T-helper 9 cell (primary cell): Measurements from ENCODE around the gene MTERF4.
"Not testable (repeated sequence)": the region's sequence is repeated elsewhere in the genome, so short reads cannot be mapped to it uniquely, and the experiment has no call there.

Source experiments
- DNase-seq: peaks from one replicate; pipeline ENCODE4 v3.0.0-alpha.2; 2020

MTERF4 gene

DNA sequence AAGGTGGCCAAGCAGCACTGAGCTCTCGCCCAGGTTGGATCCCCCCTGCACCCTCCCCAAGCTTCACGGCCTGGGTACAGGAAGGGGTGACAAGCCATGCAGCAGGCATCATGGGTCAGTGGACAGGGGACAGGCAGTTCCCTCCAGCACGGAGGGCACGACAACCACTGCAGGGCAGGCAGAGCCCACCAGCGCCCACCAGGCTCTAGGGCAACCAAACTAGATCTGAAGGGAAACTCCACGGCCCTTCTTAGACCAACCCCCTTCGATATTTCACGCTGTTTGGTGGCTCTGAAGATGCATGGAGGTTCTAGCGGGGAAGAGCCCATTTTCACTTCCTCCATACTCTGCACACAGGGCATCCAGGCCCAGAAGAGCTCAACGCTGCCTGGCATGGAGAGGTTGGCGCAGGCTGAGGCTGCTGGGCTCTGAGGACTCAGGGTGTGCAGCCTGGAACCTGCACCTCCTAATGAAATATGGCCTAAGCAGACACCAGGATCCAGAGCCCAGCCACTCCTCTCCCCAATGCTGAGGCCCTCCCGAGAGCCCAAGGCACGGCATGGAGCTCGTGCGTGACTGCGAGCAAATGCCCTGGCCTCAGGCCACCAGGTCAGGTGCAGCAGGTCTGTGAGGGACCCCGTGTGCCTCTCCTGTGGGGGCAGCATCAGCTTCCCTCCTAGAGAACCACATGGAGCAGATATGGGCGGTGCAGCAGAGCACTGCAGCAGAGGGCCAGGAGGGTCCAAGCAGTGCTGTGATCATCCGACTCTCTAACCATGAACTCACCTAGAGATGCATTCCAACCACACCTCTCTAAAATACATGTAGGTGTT is 8.7 kb upstream of the MTERF4 start:
- no peak for DNase-seq

DNA sequence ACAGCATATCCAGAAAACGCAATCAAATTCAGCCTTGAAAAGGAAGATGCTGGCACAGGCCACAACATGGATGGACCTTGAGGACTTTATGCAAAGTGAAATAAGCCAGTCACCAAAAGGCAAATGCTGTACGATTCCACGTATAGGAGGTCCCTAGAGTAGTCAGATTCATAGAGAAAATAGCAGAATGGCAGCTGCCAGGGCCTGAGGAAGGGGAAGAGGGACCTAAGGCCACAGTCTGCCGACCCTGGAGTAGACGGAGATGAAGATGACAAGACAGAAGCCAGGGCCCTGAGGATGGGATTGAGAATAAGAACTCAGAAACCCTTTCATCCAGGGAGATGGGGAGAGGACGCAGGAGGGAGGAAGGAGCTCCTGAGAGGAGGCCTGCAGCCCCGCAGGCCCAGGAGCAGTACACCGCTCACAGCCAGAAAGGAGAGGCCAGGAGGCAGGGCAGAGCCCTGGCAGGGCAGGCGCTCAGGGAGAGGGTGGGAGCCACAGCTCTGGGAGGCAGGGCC is 8.1 kb upstream of the MTERF4 start:
- DNase-seq = no peak

DNA sequence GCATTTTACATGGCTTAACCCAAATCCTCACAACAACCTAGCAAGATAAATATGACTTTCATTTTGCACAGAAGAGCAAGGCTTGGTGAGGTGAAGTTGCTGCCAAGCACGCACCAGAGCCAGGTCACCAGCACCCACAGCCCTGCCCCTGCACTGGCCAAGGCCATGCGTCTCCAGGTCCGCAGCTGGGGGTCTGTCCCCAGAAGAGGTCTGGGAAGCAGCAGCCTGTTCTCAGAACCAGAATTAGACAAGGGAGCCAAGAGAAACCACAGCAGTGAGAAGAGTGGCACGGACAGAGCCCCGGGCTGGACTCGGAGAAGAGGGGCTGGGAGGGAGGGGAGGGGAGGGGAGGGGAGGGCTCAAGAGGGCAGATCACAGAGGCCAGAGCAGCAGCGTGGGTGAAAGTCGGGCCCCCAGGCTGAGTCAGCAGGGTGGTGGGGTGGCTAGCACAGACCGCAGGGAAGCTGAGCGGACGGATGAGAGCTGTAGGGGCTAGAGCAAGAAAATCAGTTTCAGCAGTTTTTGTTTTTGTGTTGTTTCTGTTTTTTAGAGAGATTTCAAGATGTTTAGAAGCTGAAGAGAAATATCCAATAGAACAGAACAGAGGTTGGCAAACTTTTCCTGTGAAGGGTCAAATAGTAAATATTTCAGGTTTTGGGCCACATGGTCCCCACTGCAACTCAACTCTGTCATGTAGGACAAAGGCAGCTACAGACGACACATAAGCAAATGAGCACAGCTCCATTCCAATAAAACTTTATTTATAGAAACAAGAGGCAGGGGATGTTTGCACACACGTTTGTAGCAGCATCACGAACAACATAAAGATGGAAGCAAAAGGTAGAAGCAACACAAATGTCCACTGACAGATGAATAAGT is 7.4 kb upstream of the MTERF4 start:
- DNase-seq = no peak

DNA sequence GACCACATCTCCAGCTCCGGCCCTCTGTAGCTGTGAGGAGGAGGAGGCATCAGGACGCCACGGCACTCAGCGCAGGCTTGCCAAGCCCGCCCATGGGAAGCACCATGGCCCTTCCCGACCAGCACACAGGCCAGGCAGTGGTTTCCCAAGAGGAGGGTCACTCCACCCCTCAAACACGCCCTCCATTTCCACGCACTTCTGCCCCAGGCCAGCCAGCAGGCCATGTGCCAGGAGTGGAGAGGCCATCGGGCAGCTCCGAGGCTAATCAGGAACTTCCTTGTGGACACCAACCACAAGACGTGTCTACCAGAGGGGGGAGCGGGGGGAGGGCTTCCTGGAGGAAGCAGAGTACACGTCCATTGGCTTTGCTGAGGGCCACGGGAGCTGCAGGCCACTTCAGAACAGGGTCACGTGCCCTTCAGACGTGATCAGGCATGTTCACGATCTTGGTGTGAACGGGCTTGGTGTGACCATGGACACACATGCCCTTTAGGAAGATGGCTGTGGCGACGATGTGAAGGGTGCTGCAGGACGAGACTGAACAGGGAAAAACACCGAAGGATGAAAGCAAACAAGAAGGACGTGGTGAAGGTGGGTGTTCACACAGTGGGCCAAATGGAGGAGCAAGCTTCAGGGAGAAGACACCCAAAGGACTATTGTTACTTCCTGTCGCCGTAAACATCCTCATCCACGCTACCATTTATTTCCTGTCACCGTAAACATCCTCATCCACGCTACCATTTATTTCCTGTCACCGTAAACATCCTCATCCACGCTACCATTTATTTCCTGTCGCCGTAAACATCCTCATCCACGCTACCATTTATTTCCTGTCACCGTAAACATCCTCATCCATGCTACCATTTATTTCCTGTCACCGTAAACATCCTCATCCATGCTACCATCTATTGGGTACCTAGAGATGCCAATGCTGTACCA is 6.5 kb upstream of the MTERF4 start:
- no peak for DNase-seq

DNA sequence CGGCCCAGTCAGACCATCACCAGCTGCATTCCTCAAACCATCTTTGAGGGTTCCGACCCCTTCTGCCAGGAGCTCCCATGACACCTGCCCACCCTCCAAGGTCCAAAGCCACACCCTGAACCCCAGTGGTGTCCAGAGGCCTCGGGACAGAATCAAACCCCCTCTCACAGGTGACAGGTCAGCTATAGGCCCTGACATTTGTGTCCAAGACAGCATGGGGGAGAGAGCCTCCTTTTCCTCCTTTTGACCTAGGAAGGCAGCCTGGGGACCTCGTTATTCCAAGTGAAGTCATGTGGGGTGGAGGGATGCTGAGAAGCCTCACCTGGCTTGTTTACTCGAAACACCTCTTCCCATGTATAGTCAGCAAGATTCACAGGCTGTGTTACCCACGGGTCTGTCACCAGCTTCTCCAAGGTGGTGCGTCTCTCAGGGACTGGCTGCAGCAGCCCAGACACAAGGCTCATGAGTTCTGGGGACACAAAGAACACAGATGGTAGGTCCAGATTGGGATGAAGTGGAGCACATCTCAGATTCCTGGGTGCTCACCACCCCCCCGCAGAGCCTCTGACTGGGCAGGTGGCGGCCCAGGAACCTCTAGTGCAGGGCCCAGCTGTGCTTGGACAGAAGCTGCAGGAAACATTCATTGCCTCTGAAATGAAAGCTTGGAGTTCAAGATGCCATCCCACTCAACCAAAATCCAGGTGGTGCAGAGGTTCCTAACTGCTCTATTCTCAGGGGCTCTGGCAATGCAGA is 5.1 kb upstream of the MTERF4 start:
- no peak for DNase-seq

DNA sequence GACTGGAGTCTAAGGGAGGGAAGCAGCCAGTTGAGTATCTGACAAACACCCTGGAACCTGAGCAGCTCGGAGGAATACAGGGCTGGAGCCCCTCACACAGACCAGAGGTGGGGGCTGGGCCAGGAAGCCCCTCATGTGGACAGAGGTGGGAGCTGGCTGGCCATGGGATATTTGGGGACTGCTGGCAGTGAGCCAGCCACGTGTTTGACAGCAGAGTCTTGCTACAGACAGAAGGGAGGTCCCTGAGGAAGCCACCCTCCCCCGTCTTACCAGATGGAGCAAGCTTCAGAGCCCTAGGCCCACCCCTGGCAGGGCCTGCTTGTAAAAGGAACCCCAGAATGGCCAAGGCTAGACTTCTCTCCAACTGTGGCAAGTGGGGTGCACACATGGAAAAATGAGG is 3.6 kb upstream of the MTERF4 start:
- DNase-seq = no peak

DNA sequence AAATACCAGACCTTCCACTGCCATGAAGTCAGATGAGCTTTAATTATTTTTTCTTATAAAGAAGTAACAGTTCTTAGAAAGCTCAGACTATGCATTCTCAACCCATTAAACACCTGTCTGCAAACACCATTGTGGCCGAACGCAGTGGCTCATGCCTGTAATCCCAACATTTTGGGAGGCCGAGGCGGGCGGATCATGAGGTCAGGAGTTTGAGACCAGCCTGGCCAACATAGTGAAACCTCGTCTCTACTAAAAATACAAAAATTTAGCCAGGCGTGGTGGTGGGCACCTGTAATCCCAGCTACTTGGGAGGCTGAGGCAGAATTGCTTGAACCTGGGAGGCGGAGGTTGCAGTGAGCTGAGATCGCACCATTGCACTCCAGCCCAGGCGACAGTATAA is 2.5 kb upstream of the MTERF4 start:
- DNase-seq = not testable (repeated sequence)

DNA sequence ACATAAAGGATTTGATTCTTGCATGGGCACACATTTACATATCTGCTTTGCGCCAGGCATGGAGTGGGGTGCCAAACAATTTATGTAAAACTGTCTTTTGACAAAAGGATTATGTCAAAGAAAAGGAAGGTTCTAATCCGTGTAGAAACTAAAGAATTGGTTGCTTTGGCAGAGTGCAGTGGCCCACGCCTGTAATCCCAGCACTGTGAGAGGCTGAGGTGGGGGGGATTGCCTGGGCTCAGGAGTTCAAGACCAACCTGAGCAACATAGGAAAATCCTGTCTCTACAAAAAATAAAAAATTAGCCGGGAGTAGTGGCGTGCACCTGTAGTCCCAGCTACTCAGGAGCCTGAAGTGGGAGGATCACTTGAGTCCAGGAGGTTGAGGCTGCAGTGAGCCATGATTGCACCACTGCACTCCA is 1.1 kb upstream of the MTERF4 start:
- DNase-seq = no peak

DNA sequence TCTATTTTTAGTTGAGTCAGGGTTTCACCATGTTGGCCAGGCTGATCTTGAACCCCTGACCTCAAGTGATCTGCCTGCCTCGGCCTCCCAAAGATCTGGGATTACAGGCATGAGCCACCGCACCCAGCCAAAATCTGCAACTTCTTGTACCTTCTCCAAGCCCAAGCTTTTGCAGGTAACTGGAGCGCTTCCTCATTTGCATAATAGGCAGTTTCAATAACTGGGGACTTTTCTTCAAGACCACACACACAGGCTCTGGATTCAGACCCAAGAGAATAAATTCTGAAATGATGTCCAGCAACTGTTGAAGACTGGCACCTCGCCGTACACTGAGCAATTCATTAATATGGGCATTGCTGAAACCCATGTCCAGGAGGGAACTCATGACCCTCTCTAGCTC is 2.8 kb downstream of the MTERF4 start:
- no peak for DNase-seq

DNA sequence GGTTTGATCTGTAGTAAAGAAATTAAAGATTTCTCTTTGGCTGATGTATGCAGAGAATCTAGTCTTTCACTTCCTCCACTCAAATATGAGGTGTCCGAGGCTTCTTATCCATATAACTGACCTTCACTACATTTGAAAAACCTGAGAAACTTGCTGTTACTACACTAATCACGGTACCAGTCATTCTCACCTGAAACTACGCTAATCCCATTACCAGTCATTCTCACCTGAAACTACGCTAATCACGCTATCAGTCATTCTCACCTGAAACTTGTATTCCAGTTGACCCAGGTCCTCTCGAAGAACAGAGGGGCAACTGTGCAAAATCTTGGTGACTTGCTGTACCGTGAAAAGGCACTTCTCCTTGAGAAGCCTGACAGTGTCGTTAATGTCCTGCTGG is 5.1 kb downstream of the MTERF4 start:
- DNase-seq = no peak

DNA sequence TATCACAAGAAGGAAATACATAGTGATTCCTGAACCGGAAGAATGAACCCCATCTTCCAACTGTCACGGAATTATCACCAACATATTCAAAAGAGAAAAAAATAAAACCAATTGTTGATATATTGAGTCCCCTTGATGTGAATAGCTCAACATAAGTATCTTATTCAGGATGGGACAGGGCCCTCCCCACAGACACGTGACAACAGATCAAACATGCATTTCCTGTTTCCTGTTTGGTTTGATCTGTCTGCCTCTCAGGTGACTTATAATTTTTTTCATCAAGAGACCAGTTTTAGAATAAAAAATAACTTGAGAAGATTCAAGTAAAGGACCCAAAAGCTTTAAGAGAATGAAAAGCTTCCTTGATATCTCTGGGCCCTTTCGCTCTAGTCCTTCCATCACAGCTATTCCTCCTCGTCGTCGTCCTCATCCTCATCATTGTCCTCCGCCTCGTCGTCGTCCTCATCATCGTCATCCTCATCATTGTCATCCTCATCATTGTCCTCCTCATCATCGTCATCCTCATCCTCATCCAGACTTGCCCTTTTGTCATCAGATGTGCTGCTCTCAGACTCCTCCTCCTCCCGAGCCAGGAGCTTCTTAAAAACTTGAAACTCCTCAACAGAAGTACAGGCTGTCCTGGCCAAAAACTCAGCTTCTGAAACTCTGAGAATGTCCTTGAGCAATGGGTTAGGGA is 6.3 kb downstream of the MTERF4 start:
- DNase-seq = peak; percentile 45

DNA sequence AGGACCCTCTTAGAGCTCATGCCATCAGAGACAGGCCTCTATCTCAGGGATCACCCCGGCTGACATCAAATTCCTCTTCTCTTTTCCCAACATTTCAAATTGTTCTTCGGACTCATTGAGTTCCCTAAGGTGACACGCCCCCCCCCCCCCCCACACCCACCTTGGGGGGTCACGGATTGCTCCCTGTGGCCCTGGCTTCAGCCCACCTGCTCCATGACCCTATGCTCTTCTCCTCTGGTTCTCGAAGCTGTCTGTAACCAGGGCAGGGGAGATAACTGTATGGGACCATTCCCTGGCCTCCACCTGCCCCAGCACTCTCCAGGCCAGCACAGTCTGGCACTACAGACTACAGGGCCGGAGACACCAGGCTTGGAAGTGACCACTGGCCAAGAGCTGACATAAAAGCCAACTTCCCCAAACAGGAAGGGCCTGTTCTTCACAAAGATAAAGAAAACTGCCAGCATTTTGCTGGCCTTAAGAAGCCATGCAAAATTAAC is 7.1 kb downstream of the MTERF4 start:
- DNase-seq = no peak

DNA sequence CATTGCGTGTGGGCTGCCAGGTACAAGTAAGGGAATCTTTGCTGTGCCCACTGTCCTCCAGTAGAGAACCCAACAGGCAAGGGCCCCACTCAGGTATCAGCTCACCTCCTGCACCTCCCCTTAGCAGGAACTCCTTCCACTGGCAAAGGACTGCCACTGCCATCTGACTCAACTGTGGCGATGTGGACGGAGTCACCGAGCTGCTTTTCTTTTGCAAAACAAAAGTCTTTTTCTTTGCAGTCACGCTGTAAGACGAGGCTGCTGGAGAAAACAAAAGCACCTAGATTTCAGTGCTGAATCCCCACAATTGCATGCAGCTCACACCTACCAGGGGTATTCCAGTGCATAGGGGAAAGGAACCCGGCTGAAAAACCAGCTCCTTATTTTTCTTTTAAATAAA is 7.9 kb downstream of the MTERF4 start:
- no peak for DNase-seq

DNA sequence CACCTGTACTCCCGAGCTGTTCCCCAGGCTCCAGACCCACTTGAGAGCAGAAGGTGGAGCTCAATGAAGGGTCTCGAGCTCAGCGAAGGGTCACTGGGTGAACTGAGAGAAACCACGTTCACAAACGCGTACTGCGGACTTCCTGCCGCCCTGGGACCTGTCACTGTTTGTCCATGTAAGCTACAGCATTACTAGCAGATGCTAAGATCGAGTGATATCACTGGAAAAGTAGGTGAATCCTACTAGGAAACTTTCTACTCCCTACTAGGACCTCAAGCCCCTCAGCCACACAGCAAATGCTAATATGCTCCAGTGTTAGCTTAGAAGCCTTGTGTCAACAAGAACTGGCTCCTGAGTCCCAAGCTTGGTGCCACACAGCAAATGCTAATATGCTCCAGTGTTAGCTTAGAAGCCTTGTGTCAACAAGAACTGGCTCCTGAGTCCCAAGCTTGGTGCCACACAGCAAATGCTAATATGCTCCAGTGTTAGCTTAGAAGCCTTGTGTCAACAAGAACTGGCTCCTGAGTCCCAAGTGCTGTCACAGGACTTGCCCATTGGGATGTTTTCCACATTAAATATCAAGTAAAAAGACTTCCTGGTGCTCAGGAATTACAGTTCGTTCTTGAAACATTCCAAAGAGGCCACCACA is 8.8 kb downstream of the MTERF4 start:
- not testable (repeated sequence) for DNase-seq

DNA sequence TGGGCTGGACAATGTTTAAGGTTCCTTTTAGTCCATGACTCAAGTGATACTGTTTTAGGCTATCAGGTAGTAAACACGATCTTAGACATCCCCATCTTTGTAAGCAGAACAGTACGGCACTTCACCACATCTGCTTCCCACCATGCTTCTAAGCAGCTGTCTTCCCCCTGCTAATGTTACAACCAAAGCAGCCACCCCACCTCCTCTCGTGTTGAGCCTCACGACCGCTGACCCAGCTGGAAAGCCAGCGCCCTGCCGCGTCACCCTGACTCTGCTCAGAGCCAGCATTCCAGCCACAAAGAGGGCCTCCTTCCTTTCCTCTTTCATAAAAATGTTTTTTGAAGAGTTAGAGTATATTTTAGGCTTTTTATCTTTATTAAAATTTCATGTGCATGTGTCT is 9.4 kb downstream of the MTERF4 start:
- no peak for DNase-seq

DNA sequence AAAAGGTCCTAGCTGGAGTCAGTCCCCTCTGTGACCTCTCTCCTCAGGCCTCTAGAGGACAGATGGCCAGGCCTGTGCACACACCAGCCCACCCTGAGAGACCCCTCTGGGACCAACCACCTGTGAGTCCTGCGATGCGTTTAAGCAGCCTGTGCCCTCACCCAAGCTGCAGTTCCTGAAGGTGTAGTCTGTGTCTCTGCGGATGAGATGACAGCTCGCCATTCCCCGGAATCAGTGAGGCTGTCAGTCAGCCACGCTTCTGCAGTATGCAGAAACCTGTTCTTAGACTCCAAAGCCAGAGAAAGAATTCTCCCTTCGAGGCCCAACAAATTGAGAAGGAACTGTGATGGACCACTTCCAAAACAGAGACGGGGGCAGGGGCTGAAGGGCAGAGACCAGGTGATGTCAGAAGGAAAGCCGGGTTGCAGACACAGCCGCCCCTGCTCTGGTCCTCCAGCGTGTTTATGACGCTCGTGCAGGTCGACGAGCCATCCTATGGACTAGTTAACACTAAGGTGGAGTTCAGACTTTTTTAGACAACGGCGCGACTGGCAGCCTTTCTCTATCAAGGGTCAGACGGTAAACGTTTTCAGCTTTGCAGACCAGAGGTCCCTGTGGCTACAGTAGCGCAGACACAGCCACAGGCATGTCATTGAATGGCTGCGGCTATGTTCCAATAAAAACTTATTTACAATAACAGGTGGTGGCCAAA is 10.2 kb downstream of the MTERF4 start:
- DNase-seq = no peak

DNA sequence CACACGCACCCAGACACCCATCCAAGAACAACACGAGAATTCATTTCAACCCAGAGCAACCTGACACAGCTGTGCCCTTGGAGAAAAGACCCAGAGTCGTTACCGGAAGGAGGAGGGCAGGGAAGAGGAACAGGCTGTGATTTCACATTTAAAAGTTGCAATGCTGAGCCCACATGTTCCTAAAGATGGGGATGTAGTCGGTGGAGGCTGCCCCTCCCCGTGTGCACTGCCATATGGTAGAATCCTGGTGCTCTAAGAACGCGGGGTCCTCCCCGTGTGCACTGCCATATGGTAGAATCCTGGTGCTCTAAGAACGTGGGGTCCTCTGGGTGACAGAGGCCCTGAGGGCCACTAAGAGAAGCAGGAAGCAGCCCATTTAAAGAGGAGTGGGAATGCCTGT is 10.9 kb downstream of the MTERF4 start:
- no peak for DNase-seq

DNA sequence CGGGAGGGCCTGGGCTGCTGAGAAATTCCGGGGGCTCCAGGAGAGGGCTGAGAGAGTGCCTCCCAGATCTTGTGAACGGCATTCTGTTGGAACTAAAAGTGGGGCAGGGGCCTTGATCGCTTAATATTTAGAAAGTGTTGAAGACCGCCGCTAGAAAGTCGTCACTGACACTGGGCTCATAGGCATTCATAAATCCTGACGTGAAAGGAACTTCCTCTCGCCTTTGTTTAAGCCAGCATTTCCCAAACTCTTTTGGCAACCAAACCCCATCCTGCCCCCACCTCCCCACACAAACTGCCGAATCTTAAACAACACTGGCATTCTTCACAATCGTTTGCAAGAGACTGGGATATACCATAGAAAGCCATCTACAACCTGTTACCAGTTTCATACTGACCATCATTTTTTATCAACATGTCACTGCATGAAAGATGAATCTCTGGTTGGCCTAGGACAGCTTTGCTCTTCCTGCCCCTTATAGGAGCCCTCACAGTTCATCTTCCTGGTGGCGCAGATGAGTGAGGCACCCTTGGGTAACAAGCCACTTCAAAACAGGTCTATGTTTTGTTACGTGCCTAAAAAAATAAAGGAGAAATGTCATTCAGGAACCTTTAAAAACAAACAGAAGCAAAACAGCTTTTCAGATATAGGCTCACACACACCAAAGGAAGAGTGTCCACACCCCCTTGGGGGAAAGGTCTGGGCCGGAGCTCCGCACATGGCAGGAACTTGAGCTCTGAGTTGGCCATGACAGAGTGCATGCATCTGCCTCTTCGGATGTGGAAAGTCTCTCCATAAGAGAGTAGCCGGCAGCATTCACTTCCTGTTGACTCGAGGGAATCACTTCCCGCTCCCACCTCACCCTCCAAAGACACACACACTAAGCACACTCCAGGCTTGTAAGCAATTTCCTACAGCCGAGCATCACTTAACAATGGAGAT is 13.0 kb downstream of the MTERF4 start:
- no peak for DNase-seq

DNA sequence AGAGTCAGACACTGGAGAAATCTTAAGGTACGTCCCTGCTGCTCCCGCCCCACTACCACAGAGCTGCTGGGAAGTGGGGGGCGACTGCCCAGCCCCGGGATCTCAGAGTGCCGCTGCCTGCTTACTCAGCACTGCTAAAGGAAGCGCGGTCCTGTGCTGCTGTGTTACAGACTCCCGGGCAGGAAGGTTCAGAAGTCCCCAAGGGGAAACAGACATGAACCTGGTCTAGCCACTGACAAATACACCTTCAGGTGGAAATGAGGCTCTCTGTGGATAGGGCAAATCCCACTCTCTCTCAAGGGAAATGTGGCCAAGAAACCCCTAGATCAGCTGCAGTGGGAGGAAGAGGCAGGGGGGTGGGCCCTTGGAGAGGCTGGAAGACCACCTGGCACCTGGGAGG is 13.7 kb downstream of the MTERF4 start:
- no peak for DNase-seq
